Activated T-helper 9 cell treated with anti-CD3 and anti-CD28 coated beads, Interleukin-2, amount 50 U/mL, for 16 hours (primary cell): ENCODE data around the gene PLA2G12A.

Experiments used
- DNase-seq: peaks from one replicate; pipeline ENCODE4 v3.0.0-alpha.2; 2020; ENCODE audit warnings: low read depth

Gene PLA2G12A

GRCh38 chr4:109729718-109730618, at the start of gene PLA2G12A:
PLA2G12A (minus strand) TSS chr4:109730070; CDS start chr4:109729809, 261 bp downstream.
- peak; percentile 70 for DNase-seq

- DNase-seq, result no peak
Observed at GRCh38 chr4:109764789-109765402, 35.0 kb upstream of the PLA2G12A start.

GRCh38 chr4:109764376-109764775, 34.5 kb upstream of the PLA2G12A start:
- no peak for DNase-seq

DNA sequence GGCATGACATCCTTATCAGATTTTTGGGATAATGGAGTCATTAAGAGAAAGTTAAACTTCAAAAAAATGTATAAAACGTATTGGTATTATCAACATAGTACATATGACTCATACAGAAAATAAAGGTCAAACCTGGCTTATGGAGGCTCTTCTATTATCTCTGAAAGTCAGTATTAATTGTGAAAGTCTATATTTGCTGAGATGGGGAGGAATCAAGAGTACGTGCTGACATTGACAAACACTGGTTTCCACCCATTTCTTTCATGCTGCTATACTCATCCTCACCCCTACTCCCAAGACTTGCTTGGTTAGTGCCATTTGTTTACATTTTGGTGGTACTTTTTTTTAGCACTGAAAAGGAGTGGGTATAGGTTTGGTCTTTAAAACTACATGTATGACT, 30.8 kb upstream of the PLA2G12A start:
- no peak for DNase-seq

DNA sequence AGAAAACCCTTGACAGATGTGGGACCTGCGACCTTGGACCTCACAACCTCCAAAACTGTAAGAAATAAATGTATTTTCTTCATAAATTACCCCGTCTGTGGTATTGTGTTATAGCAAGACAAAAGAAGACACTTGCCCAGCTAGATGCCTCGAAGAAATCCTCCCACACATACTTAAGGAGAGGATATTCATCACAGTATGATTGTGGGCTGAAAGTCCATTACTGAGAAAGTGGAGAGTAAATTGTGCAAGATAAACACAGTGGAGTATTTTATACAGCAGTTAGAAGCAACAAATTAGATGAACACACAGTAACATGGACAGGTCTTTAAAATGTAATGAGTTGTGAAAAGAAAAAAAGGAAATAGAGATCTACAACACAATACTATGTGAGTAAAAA, 25.8 kb upstream of the PLA2G12A start:
- DNase-seq, result no peak

- no peak for DNase-seq
Observed at GRCh38 chr4:109754093-109754857, 24.4 kb upstream of the PLA2G12A start.

GRCh38 chr4:109752525-109752924, 22.7 kb upstream of the PLA2G12A start:
- DNase-seq, result no peak

GRCh38 chr4:109751852-109752251, 22.0 kb upstream of the PLA2G12A start:
- DNase-seq, result no peak

DNA sequence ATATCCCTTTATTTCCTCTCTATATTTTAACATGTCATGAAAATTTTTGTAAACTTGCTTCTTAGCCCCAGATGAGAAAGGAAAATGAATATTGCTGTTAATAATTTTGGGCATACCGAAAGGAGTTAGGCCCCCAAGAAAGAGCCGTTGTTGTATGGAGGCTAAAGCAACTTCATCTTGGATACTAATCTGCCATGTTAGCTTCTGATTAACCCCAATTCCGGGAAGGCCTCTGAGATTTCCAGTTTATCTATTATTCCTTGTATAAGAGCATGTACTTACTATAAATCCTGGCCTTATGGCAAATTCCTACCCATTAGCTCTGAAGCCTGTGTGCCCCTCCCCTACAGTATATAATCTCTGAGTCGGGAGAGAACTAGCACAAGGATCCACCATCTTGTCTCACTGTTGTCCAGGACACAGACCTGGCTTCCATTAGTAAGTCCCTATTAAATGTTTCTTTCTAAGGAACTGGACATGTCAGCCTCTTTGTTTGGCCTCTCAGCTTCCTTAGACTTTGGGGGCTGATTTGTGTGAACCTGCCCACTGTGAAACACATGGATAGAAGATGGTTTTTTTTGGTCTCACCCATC, 20.9 kb upstream of the PLA2G12A start:
- DNase-seq, result no peak

DNA sequence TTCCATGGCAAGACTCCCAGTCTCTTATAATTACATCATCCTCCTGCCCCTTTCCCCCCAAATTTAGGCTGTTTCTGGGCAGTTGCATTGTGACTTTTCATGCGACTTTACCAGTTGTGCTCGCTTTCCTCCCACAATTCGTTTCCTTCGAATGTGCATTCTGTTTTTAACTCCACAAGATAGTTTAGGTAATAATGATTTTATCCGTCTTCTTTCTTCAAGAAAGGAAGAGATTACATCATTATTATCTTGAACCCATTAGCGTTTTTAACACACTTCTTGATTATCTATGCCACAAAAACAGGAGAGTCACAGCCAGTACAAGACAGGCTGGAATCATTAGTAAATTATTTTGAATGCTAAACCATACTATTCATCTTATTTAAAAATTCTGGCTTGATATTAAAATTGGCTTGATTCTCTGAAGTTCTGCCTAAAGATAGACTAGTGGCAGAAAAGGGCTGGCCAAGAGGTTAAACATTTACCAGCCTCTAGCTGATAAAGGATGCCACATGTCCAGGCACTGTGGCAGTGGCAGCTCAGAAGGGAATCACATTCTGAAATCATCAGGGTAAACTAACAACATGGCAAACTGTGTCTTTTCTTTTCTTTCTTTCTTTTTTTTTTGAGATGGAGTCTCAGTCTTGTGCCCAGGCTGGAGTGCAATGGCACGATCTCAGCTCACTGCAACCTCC, 19.7 kb upstream of the PLA2G12A start:
- no peak for DNase-seq

DNA sequence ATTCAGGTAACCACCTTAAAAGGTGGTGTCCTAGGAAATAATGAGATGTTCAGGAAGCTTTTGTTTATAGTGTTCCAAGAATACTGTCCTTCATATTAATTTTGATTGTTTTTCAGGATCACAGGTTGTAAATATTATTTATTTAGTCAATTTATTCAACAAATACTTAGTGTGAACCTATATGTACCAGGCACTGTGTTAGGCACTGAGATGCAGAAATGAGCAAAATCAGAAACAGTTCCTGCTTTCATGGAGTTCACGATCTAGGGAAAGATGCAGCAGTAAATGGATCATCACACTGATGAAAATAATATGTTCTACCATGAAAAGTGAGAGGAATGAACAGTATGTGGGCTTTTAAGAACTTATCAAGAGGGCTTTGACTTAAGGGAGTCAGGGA, 18.2 kb upstream of the PLA2G12A start:
- DNase-seq, result no peak

DNA sequence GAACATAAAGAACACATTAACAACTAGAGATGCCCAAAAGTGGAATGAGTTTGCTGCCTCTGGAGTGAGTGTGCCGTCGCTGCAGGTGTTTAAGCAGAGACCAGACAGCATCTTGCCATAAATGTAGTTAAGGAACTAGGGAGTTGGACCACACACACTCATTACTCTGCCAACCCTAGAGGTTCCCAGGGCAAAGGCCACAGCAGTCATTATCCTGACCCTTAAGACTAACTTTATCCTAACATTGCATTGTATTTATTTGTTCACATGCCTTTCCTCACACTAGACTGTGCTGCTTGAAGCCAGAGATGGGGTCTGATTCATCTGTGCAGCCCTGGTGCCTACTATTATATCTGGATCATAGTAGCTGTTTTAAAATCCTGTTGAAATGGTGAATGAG, 16.9 kb upstream of the PLA2G12A start:
- no peak for DNase-seq

DNA sequence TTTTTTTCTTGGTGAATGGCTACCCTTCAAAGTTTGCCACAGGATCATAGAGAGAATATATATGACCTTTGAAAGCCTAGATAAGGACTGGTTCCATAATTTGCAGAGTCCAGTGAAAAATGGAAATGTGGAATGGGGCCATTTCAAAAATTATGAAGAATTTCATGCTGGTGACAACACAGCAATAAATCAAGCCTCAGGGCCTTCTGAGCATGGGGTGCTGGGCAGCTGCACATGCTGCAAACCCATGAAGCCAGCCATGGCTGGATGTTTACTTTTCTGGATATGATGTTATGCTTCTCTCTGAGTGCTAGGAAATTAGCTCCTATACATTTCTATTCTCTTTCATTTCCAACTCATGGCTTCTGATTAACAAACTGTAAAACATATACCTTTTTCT, 16.0 kb upstream of the PLA2G12A start:
- no peak for DNase-seq

GRCh38 chr4:109739547-109739946, 9.7 kb upstream of the PLA2G12A start:
- DNase-seq, result no peak

GRCh38 chr4:109738104-109738872, 8.4 kb upstream of the PLA2G12A start:
- no peak for DNase-seq

- DNase-seq, result no peak
Observed at GRCh38 chr4:109735566-109736365, 5.9 kb upstream of the PLA2G12A start.

GRCh38 chr4:109733728-109734127, 3.9 kb upstream of the PLA2G12A start:
- DNase-seq, result no peak

- no peak for DNase-seq
Observed at GRCh38 chr4:109730619-109731545, 1.0 kb upstream of the PLA2G12A start.

DNA sequence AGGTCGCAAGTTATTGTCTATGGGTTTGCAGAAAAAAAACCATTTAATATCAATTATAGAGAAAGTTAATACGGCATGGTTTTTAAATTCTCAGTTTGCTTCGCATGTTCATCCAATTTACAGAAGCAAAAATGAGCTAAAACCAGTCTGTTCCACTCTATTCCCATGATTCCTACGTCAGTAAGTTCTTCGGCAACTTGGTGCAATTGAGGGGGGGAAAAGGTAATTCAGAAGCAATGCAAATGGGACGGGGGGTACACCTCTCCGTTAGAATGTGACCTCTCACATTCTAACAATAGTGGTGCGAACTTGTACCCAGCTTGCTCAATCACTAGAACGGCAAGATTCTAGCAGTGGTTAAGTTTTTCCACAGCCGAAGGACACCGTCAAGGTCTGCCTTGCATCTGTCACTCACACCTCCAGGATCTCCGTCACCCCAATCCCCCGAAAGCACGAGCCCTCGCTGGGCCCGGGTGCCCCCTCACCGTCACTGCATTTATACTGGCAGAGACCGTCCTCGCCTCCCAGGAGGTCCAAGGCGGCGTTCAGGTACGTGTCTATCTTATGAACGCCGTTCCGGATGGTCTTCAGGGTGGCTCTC, 653 bp downstream of the PLA2G12A start:
- DNase-seq, result no peak
